SH-SY5Y (cell line): ENCODE results near the gene ABI3.

ENCODE experiments used
- GATA2 ChIP-seq: IDR thresholded peaks from 2 replicates; pipeline ENCODE4 v1.6.1; 2011; ENCODE audit warnings: mild to moderate bottlenecking, low read depth, low read length
- GATA3 ChIP-seq: IDR thresholded peaks from 2 replicates; pipeline ENCODE4 v1.6.1; 2011; ENCODE audit warnings: low read depth, mild to moderate bottlenecking, low read length, moderate library complexity

DNA sequence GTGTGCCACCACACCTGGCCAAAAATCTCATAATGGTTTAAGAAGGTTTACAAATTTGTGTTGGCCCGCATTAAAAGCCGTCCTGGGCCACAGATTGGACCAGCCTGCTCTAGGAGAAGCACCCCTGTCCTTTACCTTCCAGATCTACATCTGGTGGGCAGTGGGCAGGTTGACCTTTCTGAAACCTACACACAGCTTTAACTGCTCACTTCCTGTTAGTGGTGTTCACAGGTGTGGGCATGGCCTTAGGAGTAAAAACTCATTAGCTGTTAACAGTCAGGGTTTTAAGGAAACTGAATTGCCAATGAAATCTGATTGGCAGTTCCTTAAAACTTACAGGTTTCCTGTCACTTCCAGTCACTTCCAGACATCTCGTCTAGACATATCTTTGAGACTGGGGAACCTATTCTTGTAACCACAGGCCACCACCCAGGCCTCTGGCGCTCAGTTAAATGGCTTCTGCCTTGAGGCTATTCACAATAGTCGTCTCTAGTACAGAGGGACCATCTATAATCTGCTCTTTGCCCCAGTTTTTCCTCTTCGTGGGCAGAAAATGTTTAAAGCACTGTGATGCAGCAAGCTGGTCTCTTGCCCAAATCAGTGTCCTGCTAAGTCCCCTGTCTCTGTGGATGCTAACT is 29.4 kb upstream of the ABI3 start:
- TF ChIP-seq GATA2: no peak
- TF ChIP-seq GATA3: no peak
